ENCODE measurements around the gene CASP5.

Gene CASP5

DNA sequence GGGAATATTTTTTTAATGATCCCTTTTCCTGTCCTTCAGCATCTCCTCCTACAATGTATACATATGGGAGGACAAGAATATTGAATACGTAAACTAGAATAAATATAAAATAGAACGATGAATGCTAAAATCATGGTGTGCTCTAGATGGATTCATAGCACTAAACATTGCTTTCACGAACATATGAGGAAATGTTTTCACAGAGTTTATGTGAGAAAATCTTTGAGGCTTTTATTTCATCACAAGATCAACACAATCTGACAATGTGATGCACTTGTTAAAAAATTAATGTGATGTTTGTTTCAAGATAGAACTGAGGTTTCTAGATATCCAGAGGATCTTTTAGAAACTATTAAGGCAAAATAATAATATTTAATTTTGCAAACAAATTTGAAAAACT lies 19.2 kb upstream of the CASP5 start:
- TF ChIP-seq, protein P1, sequence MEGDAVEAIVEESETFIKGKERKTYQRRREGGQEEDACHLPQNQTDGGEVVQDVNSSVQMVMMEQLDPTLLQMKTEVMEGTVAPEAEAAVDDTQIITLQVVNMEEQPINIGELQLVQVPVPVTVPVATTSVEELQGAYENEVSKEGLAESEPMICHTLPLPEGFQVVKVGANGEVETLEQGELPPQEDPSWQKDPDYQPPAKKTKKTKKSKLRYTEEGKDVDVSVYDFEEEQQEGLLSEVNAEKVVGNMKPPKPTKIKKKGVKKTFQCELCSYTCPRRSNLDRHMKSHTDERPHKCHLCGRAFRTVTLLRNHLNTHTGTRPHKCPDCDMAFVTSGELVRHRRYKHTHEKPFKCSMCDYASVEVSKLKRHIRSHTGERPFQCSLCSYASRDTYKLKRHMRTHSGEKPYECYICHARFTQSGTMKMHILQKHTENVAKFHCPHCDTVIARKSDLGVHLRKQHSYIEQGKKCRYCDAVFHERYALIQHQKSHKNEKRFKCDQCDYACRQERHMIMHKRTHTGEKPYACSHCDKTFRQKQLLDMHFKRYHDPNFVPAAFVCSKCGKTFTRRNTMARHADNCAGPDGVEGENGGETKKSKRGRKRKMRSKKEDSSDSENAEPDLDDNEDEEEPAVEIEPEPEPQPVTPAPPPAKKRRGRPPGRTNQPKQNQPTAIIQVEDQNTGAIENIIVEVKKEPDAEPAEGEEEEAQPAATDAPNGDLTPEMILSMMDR (IDR thresholded peaks at IDR 0.05; ENCODE audit: low read depth, low read length) = no peak
- H3K4me3 ChIP-seq (replicated peaks in 1 of 2; ENCODE audit: low read depth in 2 of 2, low read length in 2 of 2) = no peak overlapping the region
- no peak for DNase-seq (ENCODE audit: low read depth in 2 of 2)

DNA sequence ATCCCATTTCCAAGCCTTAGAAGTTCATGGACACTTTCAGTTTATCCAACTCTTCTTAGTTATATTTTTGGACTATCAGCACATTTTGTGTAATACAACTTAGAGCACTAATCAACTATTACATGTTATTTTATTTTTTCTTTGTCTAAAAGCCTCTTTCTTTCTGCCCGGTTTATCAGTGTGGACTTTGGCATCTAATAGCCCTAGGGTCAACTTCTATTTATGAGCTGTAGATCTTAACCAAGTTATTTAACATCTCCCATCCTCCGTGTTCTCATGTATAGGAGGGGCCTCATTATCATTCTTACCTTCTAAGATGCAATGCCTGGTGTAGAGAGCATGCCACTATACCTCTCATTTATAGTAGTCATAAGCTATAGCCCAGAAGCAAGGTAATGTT lies 17.7 kb upstream of the CASP5 start:
- TF ChIP-seq, protein P1 (IDR thresholded peaks at IDR 0.05; ENCODE audit: low read depth, low read length) = no peak
- H3K4me3 ChIP-seq (replicated peaks in 1 of 2; ENCODE audit: low read depth in 2 of 2, low read length in 2 of 2) = no peak overlapping the region
- DNase-seq (ENCODE audit: low read depth in 2 of 2) = no peak

DNA sequence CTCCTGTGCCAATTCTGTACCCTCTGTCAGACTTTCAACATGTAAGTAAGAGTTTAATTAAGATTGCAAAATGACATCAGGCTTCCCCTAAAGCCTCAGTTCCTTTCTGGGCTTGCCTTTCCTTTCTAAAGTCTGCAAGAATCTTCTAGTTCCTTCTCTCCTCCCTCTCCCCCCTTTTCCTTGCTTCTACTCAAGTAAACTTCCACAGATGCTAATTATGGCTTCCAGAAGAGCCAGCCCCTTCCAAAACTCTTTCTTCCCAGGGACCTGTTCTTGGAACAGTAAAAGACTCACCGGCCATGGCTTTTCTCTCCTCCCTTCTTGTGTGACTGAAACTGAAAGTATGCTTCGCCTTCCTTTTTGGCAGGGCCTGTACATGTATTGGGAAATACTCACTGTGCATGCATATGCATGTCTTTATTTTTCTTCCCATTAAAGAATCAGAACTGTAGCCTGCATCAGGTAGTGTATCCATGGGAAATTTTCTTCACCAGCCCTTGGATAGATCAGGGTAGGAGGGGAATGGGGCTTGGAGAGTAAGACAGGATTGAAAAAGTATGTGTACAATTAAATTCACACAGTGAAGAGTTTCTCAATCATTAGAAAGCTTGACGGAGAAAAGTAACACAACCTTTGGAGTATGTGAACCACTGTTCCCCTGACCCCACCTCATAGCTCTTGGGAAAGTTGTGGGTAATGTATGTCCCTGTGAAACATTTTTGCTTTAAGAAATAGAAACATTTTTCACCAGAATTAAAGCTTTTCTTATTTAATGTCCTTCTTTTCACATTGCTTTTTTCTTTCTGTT lies 12.0 kb upstream of the CASP5 start, which contains the start of gene CASP1:
Gene CASP1 (minus strand): TSS at position 332 of the 808 bp plus-strand sequence. CDS start 31 bp downstream, at position 301.
- H3K4me3 ChIP-seq (replicated peaks in 1 of 2; ENCODE audit: low read depth in 2 of 2, low read length in 2 of 2) = peak within 1 kb of the TSS; percentile 20 to 45
- DNase-seq (ENCODE audit: low read depth in 2 of 2) = peak; percentile 86 to 89
- TF ChIP-seq, protein P1 (IDR thresholded peaks at IDR 0.05; ENCODE audit: low read depth, low read length) = no peak

DNA sequence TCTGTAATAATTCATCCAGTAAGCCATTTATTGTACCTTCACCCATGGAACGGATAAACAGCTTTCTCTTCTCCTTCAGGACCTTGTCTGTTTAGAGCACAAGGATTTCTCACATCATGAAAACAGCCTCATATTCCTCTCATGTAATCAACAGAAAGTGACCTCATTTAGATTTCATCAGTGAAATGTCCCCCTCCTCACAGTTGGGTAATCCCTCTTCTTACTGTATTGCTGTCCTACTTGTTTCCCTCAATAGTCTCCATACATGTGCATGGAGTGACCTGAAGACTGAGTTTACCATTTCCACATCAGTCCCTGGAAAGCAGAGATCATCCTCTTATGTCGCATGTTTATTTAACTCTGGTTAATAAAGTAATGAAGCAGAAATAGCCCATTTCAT lies 11.4 kb upstream of the CASP5 start:
- peak in 1 of 2 donors; percentile 4 for DNase-seq (ENCODE audit: low read depth in 2 of 2)
- peak overlapping the region; percentile 20 to 45 for H3K4me3 ChIP-seq (replicated peaks in 1 of 2; ENCODE audit: low read depth in 2 of 2, low read length in 2 of 2)

DNA sequence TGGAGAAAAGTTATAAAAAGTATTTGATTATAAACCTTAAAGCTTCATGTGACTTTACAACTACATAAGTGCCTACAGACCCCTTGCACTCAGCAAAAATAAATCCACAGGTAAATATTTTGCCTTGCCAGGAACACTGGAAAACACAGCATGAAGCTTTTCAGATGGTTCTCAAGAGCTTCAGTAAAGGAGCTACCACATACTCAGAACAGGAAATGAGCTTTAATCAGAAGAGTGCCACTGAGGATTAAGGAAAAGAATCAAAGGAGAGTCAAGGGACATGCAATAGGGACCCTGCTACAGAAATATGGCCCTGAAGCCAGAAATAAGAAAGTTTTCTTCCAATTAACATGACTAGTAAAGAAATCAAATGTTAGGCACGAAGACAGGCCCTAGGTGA lies 10.8 kb upstream of the CASP5 start:
- H3K4me3 ChIP-seq (replicated peaks in 1 of 2; ENCODE audit: low read depth in 2 of 2, low read length in 2 of 2) = no peak overlapping the region
- no peak for DNase-seq (ENCODE audit: low read depth in 2 of 2)
- TF ChIP-seq, protein P1 (IDR thresholded peaks at IDR 0.05; ENCODE audit: low read depth, low read length) = no peak

DNA sequence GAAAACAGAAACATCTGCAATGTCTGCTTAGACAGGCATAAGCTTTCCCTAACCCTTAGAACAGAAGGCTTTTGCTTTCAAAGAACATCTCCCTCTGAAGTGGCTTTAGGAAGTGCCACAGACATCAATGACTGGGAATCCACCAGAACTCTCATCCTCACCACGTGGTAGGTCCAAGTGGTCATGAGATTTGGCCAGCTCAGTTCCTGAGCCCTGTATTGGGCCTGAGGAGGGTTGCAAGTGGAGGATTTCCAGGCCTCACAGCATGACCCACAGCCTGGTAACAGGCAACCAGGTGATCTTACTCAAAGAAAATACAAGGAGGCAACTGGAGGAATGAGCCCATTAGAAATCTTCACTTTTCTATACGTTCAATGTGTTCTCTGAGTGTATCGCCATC lies 10.4 kb upstream of the CASP5 start:
- TF ChIP-seq, protein P1 (IDR thresholded peaks at IDR 0.05; ENCODE audit: low read depth, low read length) = no peak
- no peak overlapping the region for H3K4me3 ChIP-seq (replicated peaks in 1 of 2; ENCODE audit: low read depth in 2 of 2, low read length in 2 of 2)
- no peak for DNase-seq (ENCODE audit: low read depth in 2 of 2)

DNA sequence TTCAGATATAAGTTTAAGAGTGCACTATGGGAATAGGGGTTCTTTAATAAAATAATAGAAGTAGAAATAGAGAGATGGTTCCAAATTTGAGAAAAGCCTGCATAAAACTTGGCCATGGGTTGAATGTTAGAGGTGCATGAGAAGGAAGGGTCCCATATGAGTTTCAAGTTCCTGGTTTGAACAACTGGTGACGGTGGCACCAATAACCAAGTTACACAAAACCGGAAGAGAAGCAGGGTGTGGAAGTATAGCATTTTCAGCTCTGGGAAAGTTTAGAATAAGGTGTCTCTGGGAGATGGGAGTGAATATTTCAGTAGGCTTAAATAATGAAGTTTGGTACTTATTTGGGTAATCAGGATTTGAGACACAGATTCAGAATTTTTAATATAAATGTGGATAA lies 9.5 kb upstream of the CASP5 start:
- DNase-seq (ENCODE audit: low read depth in 2 of 2) = no peak
- TF ChIP-seq, protein P1 (IDR thresholded peaks at IDR 0.05; ENCODE audit: low read depth, low read length) = no peak
- H3K4me3 ChIP-seq (replicated peaks in 1 of 2; ENCODE audit: low read depth in 2 of 2, low read length in 2 of 2) = no peak overlapping the region
